ENCODE measurements around the gene CBY1.

- TF ChIP-seq CTCF (IDR thresholded peaks at IDR 0.05) (no peak), EP300 (IDR thresholded peaks at IDR 0.05) (no peak), POLR2AphosphoS5 (IDR thresholded peaks at IDR 0.05) (no peak)
Observed at GRCh38 chr22:38707346-38707745, 50.9 kb downstream of the CBY1 start.
